ENCODE results near the gene MLANA. TPM values are rescaled to one million over a fixed set of nuclear protein-coding genes. Genes with fewer than 3 reads are reported as not detected.

Gene MLANA
- not detected for total RNA-seq

GRCh38 chr9:5890641-5891040 lies at the start of gene MLANA:
Gene MLANA, plus strand, starts transcription at chr9:5890889. Its CDS starts 1,586 bp downstream, at chr9:5892475.
- no peaks in the 10 kb centered on the region for H3K4me1 ChIP-seq
- TF ChIP-seq POLR2A (IDR thresholded peaks at IDR 0.05) (no peak), EP300 (IDR thresholded peaks at IDR 0.05) (no peak), POLR2AphosphoS5 (IDR thresholded peaks at IDR 0.05) (no peak), CTCF (IDR thresholded peaks at IDR 0.05) (no peak)
- H3K9me3 ChIP-seq = no peaks in the 10 kb centered on the region
- H3K27ac ChIP-seq = no peak within 1 kb of the TSS
- H3K27me3 ChIP-seq = no peaks in the 10 kb centered on the region
- ATAC-seq (ENCODE audit: low FRiP score in 2 of 2) (no peak), DNase-seq (no peak)
- no peak within 1 kb of the TSS for H3K4me3 ChIP-seq
- WGBS, 2 donors = 93 to 96% methylated on average over 9 of the region's 9 CpGs
- H3K36me3 ChIP-seq = no peaks in the 10 kb centered on the region

GRCh38 chr9:5841771-5842573 lies 48.7 kb upstream of the MLANA start:
- Histone ChIP-seq H3K27me3 (no peaks in the 10 kb centered on the region), H3K27ac (peak overlapping the region in 1 of 4 donors; percentile 74), H3K36me3 (no peaks in the 10 kb centered on the region), H3K4me3 (no peak overlapping the region), H3K9me3 (no peaks in the 10 kb centered on the region), H3K4me1 (peaks cover 17 to 25% (median 20%) of the 10 kb centered on the region in 4 donors)
- no peak for ATAC-seq (ENCODE audit: low FRiP score in 2 of 2)
- no peak for TF ChIP-seq CTCF (IDR thresholded peaks at IDR 0.05)
- no peak for TF ChIP-seq EP300 (IDR thresholded peaks at IDR 0.05)
- peak in 1 of 4 donors; percentile 31 for TF ChIP-seq POLR2A (IDR thresholded peaks at IDR 0.05)
- peak in 1 of 2 donors; percentile 18 for TF ChIP-seq POLR2AphosphoS5 (IDR thresholded peaks at IDR 0.05)
- peak in 1 of 2 donors; percentile 26 for DNase-seq
- 70 to 88% methylated on average over 7 to 12 of the region's 12 CpGs for WGBS, 2 donors

GRCh38 chr9:5842929-5843793 lies 47.5 kb upstream of the MLANA start:
- DNase-seq (no peak), ATAC-seq (ENCODE audit: low FRiP score in 2 of 2) (no peak)
- Histone ChIP-seq H3K9me3 (no peaks in the 10 kb centered on the region), H3K4me3 (no peak overlapping the region), H3K27me3 (no peaks in the 10 kb centered on the region), H3K36me3 (no peaks in the 10 kb centered on the region), H3K27ac (peak overlapping the region in 3 of 4 donors; percentile 14 to 74 (median 69)), H3K4me1 (peaks cover 17 to 25% (median 20%) of the 10 kb centered on the region in 4 donors)
- TF ChIP-seq EP300 (IDR thresholded peaks at IDR 0.05) = no peak
- no peak for TF ChIP-seq CTCF (IDR thresholded peaks at IDR 0.05)
- TF ChIP-seq POLR2AphosphoS5 (IDR thresholded peaks at IDR 0.05) = no peak
- no peak for TF ChIP-seq POLR2A (IDR thresholded peaks at IDR 0.05)
- 48 to 55% methylated on average over 5 of the region's 5 CpGs for WGBS, 2 donors

- Histone ChIP-seq H3K4me1 (peaks cover 17 to 25% (median 20%) of the 10 kb centered on the region in 4 donors), H3K9me3 (no peaks in the 10 kb centered on the region), H3K36me3 (no peaks in the 10 kb centered on the region), H3K4me3 (no peak overlapping the region), H3K27ac (peak overlapping the region in 3 of 4 donors; percentile 14 to 74 (median 69)), H3K27me3 (no peaks in the 10 kb centered on the region)
- ATAC-seq (ENCODE audit: low FRiP score in 2 of 2) = peak in 1 of 2 donors; percentile 52
- DNase-seq = no peak
- WGBS, 2 donors = 16 to 29% methylated on average over 7 to 8 of the region's 8 CpGs
- TF ChIP-seq POLR2AphosphoS5 (IDR thresholded peaks at IDR 0.05) = no peak
- TF ChIP-seq CTCF (IDR thresholded peaks at IDR 0.05) = no peak
- no peak for TF ChIP-seq EP300 (IDR thresholded peaks at IDR 0.05)
- no peak for TF ChIP-seq POLR2A (IDR thresholded peaks at IDR 0.05)
Observed at GRCh38 chr9:5843794-5844471, 46.8 kb upstream of the MLANA start.

All from upper lobe of left lung (tissue), 6 donors.